H1 (cell line): ENCODE results near the gene ARHGAP28. TPM values are rescaled to one million over a fixed set of nuclear protein-coding genes. Genes with fewer than 3 reads are reported as not detected.

ENCODE experiments used
- CTCF ChIA-PET: fragments of 300-600 bp; sonication (Branson Sonifier 250); formaldehyde crosslinking; loops from one replicate; lab custom pipeline; 2021; ENCODE audit not compliant: partially characterized antibody; lab: Charles Lee
- POLR2A ChIA-PET: fragments of 300-600 bp; sonication (Branson Sonifier 250); formaldehyde crosslinking; loops from one replicate; lab custom pipeline; 2021; ENCODE audit warnings: inconsistent platforms; ENCODE audit not compliant: partially characterized antibody; lab: Charles Lee
- DNase-seq, 2 experiments: peaks; one replicate each; pipeline versions ENCODE4 v3.0.0 to v3.0.0-alpha.2; 2010 to 2022; ENCODE audit warnings: low spot score in 2 of 2, low read depth in 1 of 2, mixed read lengths in 1 of 2
- FAIRE-seq: peaks from 2 replicates; lab custom pipeline; 2011; peaks lifted over from hg19 to GRCh38; lab: Jason Lieb, UNC
- H2AFZ ChIP-seq: 2 replicates; pipeline ENCODE4 v1.8.1; 2012; ENCODE audit warnings: low read length, inconsistent platforms
- H2AK5ac ChIP-seq: 2 replicates; pipeline ENCODE4 v1.6.1; 2013; ENCODE audit warnings: low read depth, low read length
- H2BK120ac ChIP-seq: replicated peaks from 2 replicates; pipeline ENCODE3; 2013; ENCODE audit warnings: low read depth, low read length, inconsistent platforms
- H2BK12ac ChIP-seq: 2 replicates; pipeline ENCODE4 v1.6.1; 2013; ENCODE audit warnings: low read depth, low read length
- H2BK15ac ChIP-seq: 2 replicates; pipeline ENCODE4 v1.6.1; 2013; ENCODE audit warnings: low read length
- H2BK20ac ChIP-seq: 2 replicates; pipeline ENCODE4 v1.6.1; 2013; ENCODE audit warnings: low read length
- H2BK5ac ChIP-seq: 2 replicates; pipeline ENCODE4 v1.6.1; 2013; ENCODE audit warnings: low read depth, low read length
- H3K14ac ChIP-seq: 2 replicates; pipeline ENCODE4 v1.6.1; 2013; ENCODE audit warnings: inconsistent platforms; ENCODE audit not compliant: insufficient read length
- H3K18ac ChIP-seq: 2 replicates; pipeline ENCODE4 v1.6.1; 2013; ENCODE audit warnings: low read length; ENCODE audit errors: extremely low read depth
- H3K23ac ChIP-seq: 2 replicates; pipeline ENCODE4 v1.6.1; 2013; ENCODE audit warnings: inconsistent platforms; ENCODE audit not compliant: insufficient read length
- H3K23me2 ChIP-seq: 2 replicates; pipeline ENCODE4 v1.6.1; 2013; ENCODE audit warnings: low read depth, low read length
- H3K27ac ChIP-seq: 2 replicates; pipeline ENCODE4 v1.6.1; 2011; ENCODE audit warnings: low read depth, low read length, inconsistent platforms
- H3K27me3 ChIP-seq, 4 experiments: replicated peaks in 1 of 4; 1 replicate in 1 of 4; 2 replicates in 3 of 4; pipeline versions ENCODE4 v1.6.1 to v1.8.1; 2011 to 2013; ENCODE audit warnings: low read length in 3 of 4, mild to moderate bottlenecking in 3 of 4, inconsistent platforms in 2 of 4, mixed read lengths in 2 of 4, moderate library complexity in 1 of 4; ENCODE audit not compliant: control insufficient read depth in 3 of 4, insufficient read depth in 3 of 4; ENCODE audit errors: extremely low read depth in 1 of 4
- H3K36me3 ChIP-seq, 4 experiments: 2 replicates each; pipeline versions ENCODE4 v1.6.1 to v1.8.1; 2011 to 2013; ENCODE audit warnings: mild to moderate bottlenecking in 4 of 4, low read length in 3 of 4, moderate library complexity in 2 of 4, control low read depth in 1 of 4, inconsistent platforms in 1 of 4; ENCODE audit not compliant: insufficient read depth in 4 of 4, control insufficient read depth in 2 of 4
- H3K4ac ChIP-seq: replicated peaks from 2 replicates; pipeline ENCODE3; 2013; ENCODE audit warnings: low read length, low read depth, mixed read lengths, inconsistent platforms; ENCODE audit not compliant: insufficient read length
- H3K4me1 ChIP-seq, 4 experiments: replicated peaks in 1 of 4; 1 replicate in 1 of 4; 2 replicates in 3 of 4; pipeline versions ENCODE4 v1.6.1 to v1.8.1; 2011 to 2013; ENCODE audit warnings: low read length in 3 of 4, inconsistent platforms in 2 of 4, mixed read lengths in 1 of 4; ENCODE audit not compliant: insufficient read depth in 4 of 4, control insufficient read depth in 3 of 4
- H3K4me2 ChIP-seq, 2 experiments: 2 replicates each; pipeline versions ENCODE4 v1.6.1 to v1.8.1; 2011 to 2013; ENCODE audit warnings: low read depth in 2 of 2, low read length in 2 of 2, control low read depth in 1 of 2, inconsistent platforms in 1 of 2, mild to moderate bottlenecking in 1 of 2; ENCODE audit not compliant: insufficient read depth in 1 of 2
- H3K4me3 ChIP-seq, 4 experiments: fragments of 200-600, 300-600 bp in 1 of 4; sonication (generic), shearing (Covaris generic), sonication (Bioruptor Twin) in 1 of 4; 2 replicates each; pipeline versions ENCODE4 v1.5.1 to v1.8.1; 2011 to 2016; ENCODE audit warnings: low read length in 4 of 4, low read depth in 3 of 4, control low read depth in 2 of 4, inconsistent platforms in 2 of 4, mild to moderate bottlenecking in 2 of 4, mixed read lengths in 1 of 4, moderate library complexity in 1 of 4; ENCODE audit not compliant: insufficient read depth in 2 of 4; ENCODE audit errors: extremely low read depth in 1 of 4
- H3K56ac ChIP-seq: replicated peaks from 2 replicates; pipeline ENCODE3; 2013; ENCODE audit warnings: low read depth, mild to moderate bottlenecking, mixed read lengths, low read length, inconsistent platforms; ENCODE audit not compliant: insufficient read length
- H3K79me1 ChIP-seq: 2 replicates; pipeline ENCODE4 v1.6.1; 2013; ENCODE audit warnings: low read depth, low read length, control low read depth
- H3K79me2 ChIP-seq, 2 experiments: 2 replicates each; pipeline versions ENCODE4 v1.6.1 to v1.8.1; 2012 to 2013; ENCODE audit warnings: low read length in 2 of 2, mild to moderate bottlenecking in 2 of 2, inconsistent platforms in 1 of 2; ENCODE audit not compliant: insufficient read depth in 2 of 2, control insufficient read depth in 1 of 2
- H3K9ac ChIP-seq, 4 experiments: replicated peaks in 1 of 4; 1 replicate in 1 of 4; 2 replicates in 3 of 4; pipeline versions ENCODE4 v1.6.1 to v1.8.1; 2011 to 2013; ENCODE audit warnings: low read depth in 3 of 4, low read length in 3 of 4, control low read depth in 2 of 4, mild to moderate bottlenecking in 2 of 4, moderate library complexity in 2 of 4, inconsistent platforms in 1 of 4; ENCODE audit errors: extremely low read depth in 1 of 4
- H3K9me3 ChIP-seq, 2 experiments: 2 replicates each; pipeline versions ENCODE4 v1.6.1 to v1.8.1; 2012 to 2013; ENCODE audit warnings: mild to moderate bottlenecking in 2 of 2, moderate library complexity in 2 of 2, control low read depth in 1 of 2, inconsistent platforms in 1 of 2, low read depth in 1 of 2, low read length in 1 of 2, mixed read lengths in 1 of 2; ENCODE audit not compliant: insufficient read depth in 2 of 2
- H4K20me1 ChIP-seq, 2 experiments: replicated peaks in 1 of 2; 2 replicates each; pipeline versions ENCODE3 to v1.8.1; 2011 to 2013; ENCODE audit warnings: inconsistent platforms in 2 of 2, low read length in 2 of 2, mild to moderate bottlenecking in 1 of 2; ENCODE audit not compliant: insufficient read depth in 2 of 2, control insufficient read depth in 1 of 2
- H4K5ac ChIP-seq: 2 replicates; pipeline ENCODE4 v1.6.1; 2013; ENCODE audit warnings: low read length, low read depth, mixed read lengths, inconsistent platforms; ENCODE audit not compliant: insufficient read length
- H4K8ac ChIP-seq: 2 replicates; pipeline ENCODE4 v1.8.0; 2013; ENCODE audit warnings: mild to moderate bottlenecking, moderate library complexity, low read length, inconsistent platforms; ENCODE audit not compliant: insufficient read depth; ENCODE audit errors: extremely low read depth
- H4K91ac ChIP-seq: replicated peaks from 2 replicates; pipeline ENCODE3; 2013; ENCODE audit warnings: low read length, mixed read lengths, inconsistent platforms; ENCODE audit not compliant: insufficient read length
- WGBS, 2 experiments: shearing (Covaris generic) in 1 of 2; methylation state at CpG; one replicate each; pipeline versions ENCODE4 v1.1.6 to v1.1.7; 2013 to 2015; ENCODE audit warnings: low lambda C conversion rate in 2 of 2, mixed read lengths in 2 of 2, inconsistent platforms in 1 of 2, low coverage in 1 of 2, missing lambda C conversion rate in 1 of 2; ENCODE audit not compliant: insufficient replicate concordance in 2 of 2, insufficient coverage in 1 of 2, insufficient read length in 1 of 2; ENCODE audit errors: extremely low coverage in 1 of 2, missing lambda C conversion rate in 1 of 2; 5-methylcytosine and 5-hydroxymethylcytosine counted together
- polyA plus RNA-seq, 7 experiments: library from polyadenylated mRNA; depleted of rRNA in 3 of 7; stranded (reverse) in 5 of 7; unstranded in 2 of 7; fragments of >200 nt in 5 of 7; fragments of 200-250 nt in 2 of 7; gene quantifications; 1 replicate in 5 of 7; 2 replicates in 1 of 7; 4 replicates in 1 of 7; pipeline versions ENCODE4 v1.2.1 to v1.2.3, GENCODE V29; 2011 to 2013; ENCODE audit warnings: missing spikeins in 2 of 7, mixed read lengths in 2 of 7
- total RNA-seq: library from RNA; stranded (reverse); fragmentation: NEBNext Ultra II Directional; extraction: Animal tissue kit (Norgen Biotek cat#: 25700); gene quantifications from 2 replicates; pipeline ENCODE4 v1.2.1, GENCODE V29; 2021

The ARHGAP28 gene
- total and polyA plus RNA-seq, 2 of the 8 experiments (the other 6 are each of a cell fraction or from before 2014, with no cell fraction given) = 2.9 to 14.4 TPM

- no peak overlapping the region for H3K23ac ChIP-seq
- no peak overlapping the region for H4K5ac ChIP-seq
- H3K27me3 ChIP-seq = peaks cover 0 to 1% (median 0%) of the 10 kb centered on the region in 4 experiments; a peak in 1 of 7 replicates
- no peak overlapping the region for H2BK5ac ChIP-seq
- H3K23me2 ChIP-seq = no peaks in the 10 kb centered on the region
- H3K14ac ChIP-seq = no peak overlapping the region
- CTCF ChIA-PET = no interaction called here
- H3K4me2 ChIP-seq = no peak overlapping the region
- no peak for DNase-seq
- H3K4me1 ChIP-seq = peaks cover 0 to 4% (median 1%) of the 10 kb centered on the region in 4 experiments; a peak in 2 of 7 replicates
- POLR2A ChIA-PET = no interaction called here
- H3K4me3 ChIP-seq = no peak overlapping the region
- no peak overlapping the region for H2AFZ ChIP-seq
- H2AK5ac ChIP-seq = no peak overlapping the region
- H3K36me3 ChIP-seq = no peaks in the 10 kb centered on the region
- H4K20me1 ChIP-seq = no peaks in the 10 kb centered on the region
- H3K79me1 ChIP-seq = no peaks in the 10 kb centered on the region
- H3K79me2 ChIP-seq = no peaks in the 10 kb centered on the region
- WGBS, 2 experiments = 90% methylated on average over 1 of the region's 1 CpG; no CpG with 5 or more reads in 1 of the 2 experiments
- no peak overlapping the region for H2BK12ac ChIP-seq
- no peak overlapping the region for H3K27ac ChIP-seq
- H3K9me3 ChIP-seq = no peaks in the 10 kb centered on the region
- no peak overlapping the region for H3K56ac ChIP-seq
- no peak overlapping the region for H4K8ac ChIP-seq
- H3K4ac ChIP-seq = no peak overlapping the region
- FAIRE-seq = no peak
- H3K18ac ChIP-seq = no peak overlapping the region
- H2BK120ac ChIP-seq = no peak overlapping the region
- H2BK15ac ChIP-seq = no peak overlapping the region
- no peak overlapping the region for H3K9ac ChIP-seq
- no peak overlapping the region for H4K91ac ChIP-seq
- no peak overlapping the region for H2BK20ac ChIP-seq
Observed at GRCh38 chr18:6708890-6709289, 20.6 kb upstream of the ARHGAP28 start.
